Measurements from ENCODE around the gene NMRK2. TPM values are rescaled to one million over a fixed set of nuclear protein-coding genes. Genes with fewer than 3 reads are reported as not detected.

Gene NMRK2
- total RNA-seq, 1 donor from 2014 or later, result 0.73 TPM

DNA sequence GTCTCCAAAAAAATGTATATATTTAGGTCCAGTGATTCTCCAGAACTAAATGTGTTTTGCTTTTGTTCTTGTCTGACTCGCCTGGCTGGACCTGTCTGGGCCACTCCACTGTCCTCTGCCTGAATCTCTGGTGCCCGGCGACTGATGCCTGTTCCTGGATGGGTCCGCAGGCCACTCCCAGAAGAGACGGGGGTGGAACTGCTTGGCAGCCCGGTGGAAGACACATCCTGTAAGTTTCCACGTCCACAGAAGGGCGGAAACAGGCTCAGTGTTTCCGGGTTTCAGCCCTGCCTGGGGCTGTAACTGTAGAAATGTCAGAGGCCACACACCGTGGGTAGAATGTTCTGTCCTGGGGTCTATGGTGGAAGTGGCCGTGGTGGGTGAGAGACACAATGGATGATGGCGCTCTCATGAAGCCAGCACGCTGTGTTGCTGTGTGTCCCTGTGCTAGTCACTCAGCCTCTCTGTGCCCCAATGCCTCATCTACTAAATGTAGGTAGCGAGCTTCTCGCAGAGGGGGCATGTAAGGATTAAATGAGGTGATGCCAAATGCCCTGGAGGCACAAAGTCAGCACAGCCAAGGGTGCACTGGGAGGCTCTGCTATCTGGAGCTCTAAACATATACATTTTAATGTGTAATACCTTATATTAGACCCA lies 30.4 kb upstream of the NMRK2 start:
- H3K27ac Mint-ChIP-seq (ENCODE audit: unreplicated experiment), result no peak overlapping the region
- no peak for TF ChIP-seq EZH2 (IDR thresholded peaks at IDR 0.05; ENCODE audit: insufficient read depth, low read length)
- TF ChIP-seq, protein P1, sequence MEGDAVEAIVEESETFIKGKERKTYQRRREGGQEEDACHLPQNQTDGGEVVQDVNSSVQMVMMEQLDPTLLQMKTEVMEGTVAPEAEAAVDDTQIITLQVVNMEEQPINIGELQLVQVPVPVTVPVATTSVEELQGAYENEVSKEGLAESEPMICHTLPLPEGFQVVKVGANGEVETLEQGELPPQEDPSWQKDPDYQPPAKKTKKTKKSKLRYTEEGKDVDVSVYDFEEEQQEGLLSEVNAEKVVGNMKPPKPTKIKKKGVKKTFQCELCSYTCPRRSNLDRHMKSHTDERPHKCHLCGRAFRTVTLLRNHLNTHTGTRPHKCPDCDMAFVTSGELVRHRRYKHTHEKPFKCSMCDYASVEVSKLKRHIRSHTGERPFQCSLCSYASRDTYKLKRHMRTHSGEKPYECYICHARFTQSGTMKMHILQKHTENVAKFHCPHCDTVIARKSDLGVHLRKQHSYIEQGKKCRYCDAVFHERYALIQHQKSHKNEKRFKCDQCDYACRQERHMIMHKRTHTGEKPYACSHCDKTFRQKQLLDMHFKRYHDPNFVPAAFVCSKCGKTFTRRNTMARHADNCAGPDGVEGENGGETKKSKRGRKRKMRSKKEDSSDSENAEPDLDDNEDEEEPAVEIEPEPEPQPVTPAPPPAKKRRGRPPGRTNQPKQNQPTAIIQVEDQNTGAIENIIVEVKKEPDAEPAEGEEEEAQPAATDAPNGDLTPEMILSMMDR (IDR thresholded peaks at IDR 0.05; ENCODE audit: insufficient read depth, low read depth, low read length), result no peak
- Histone ChIP-seq H3K27me3 (ENCODE audit: insufficient read depth, low read length) (no peaks in the 10 kb centered on the region), H3K79me2 (ENCODE audit: insufficient read depth, low read length) (no peaks in the 10 kb centered on the region), H3K27ac (ENCODE audit: low read depth, low read length) (no peak overlapping the region), H3K36me3 (ENCODE audit: insufficient read depth, low read length) (no peaks in the 10 kb centered on the region), H4K20me1 (ENCODE audit: insufficient read depth, low read length) (no peaks in the 10 kb centered on the region), H3K4me1 (ENCODE audit: insufficient read depth, low read length) (no peaks in the 10 kb centered on the region), H2AFZ (ENCODE audit: low read depth, low read length) (no peak overlapping the region), H3K9me3 (ENCODE audit: insufficient read depth, low read depth, low read length) (no peaks in the 10 kb centered on the region), H3K9ac (ENCODE audit: low read length) (no peak overlapping the region), H3K4me2 (ENCODE audit: low read length) (no peak overlapping the region), H3K4me3 (ENCODE audit: insufficient read depth, low read depth, low read length) (no peak overlapping the region)
- no peak for DNase-seq (ENCODE audit: low read depth)
- H3K36me3 Mint-ChIP-seq (ENCODE audit: low read depth, unreplicated experiment), result no peaks in the 10 kb centered on the region
- no peak for FAIRE-seq
- H3K4me1 Mint-ChIP-seq (ENCODE audit: low read depth, unreplicated experiment), result no peaks in the 10 kb centered on the region
- no peaks in the 10 kb centered on the region for H3K9me3 Mint-ChIP-seq (ENCODE audit: unreplicated experiment)
- H3K4me3 Mint-ChIP-seq (ENCODE audit: unreplicated experiment), result no peak overlapping the region
- no peaks in the 10 kb centered on the region for H3K27me3 Mint-ChIP-seq (ENCODE audit: low read depth, unreplicated experiment)

DNA sequence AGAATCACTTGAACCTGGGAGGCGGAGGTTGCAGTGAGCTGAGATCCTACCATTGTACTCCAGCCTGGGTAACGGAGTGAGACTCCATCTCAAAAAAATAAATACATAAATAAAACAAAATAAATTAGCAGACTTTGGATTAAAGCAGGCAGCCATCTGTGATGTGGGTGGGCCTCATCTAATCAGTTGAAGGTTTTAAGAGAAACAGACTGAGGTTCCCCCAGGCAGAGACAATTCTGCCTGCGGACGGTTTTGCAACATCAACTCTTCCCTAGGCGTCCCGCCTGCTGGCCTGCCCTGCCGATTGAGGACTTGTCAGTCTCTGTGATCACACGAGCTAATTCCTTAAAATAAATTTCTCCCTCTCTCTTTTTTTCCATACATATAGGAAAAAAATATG lies 28.6 kb upstream of the NMRK2 start:
- Mint-ChIP-seq H3K36me3 (ENCODE audit: low read depth, unreplicated experiment) (no peaks in the 10 kb centered on the region), H3K27me3 (ENCODE audit: low read depth, unreplicated experiment) (no peaks in the 10 kb centered on the region), H3K4me3 (ENCODE audit: unreplicated experiment) (no peak overlapping the region), H3K27ac (ENCODE audit: unreplicated experiment) (no peak overlapping the region), H3K9me3 (ENCODE audit: unreplicated experiment) (no peaks in the 10 kb centered on the region), H3K4me1 (ENCODE audit: low read depth, unreplicated experiment) (no peaks in the 10 kb centered on the region)
- no peaks in the 10 kb centered on the region for H3K4me1 ChIP-seq (ENCODE audit: insufficient read depth, low read length)
- no peak for FAIRE-seq
- H3K4me2 ChIP-seq (ENCODE audit: low read length), result no peak overlapping the region
- H2AFZ ChIP-seq (ENCODE audit: low read depth, low read length), result no peak overlapping the region
- H3K9ac ChIP-seq (ENCODE audit: low read length), result no peak overlapping the region
- H3K36me3 ChIP-seq (ENCODE audit: insufficient read depth, low read length), result no peaks in the 10 kb centered on the region
- H4K20me1 ChIP-seq (ENCODE audit: insufficient read depth, low read length), result no peaks in the 10 kb centered on the region
- no peaks in the 10 kb centered on the region for H3K9me3 ChIP-seq (ENCODE audit: insufficient read depth, low read depth, low read length)
- no peak overlapping the region for H3K27ac ChIP-seq (ENCODE audit: low read depth, low read length)
- TF ChIP-seq EZH2 (IDR thresholded peaks at IDR 0.05; ENCODE audit: insufficient read depth, low read length), result no peak
- TF ChIP-seq, protein P1 (IDR thresholded peaks at IDR 0.05; ENCODE audit: insufficient read depth, low read depth, low read length), result no peak
- no peaks in the 10 kb centered on the region for H3K79me2 ChIP-seq (ENCODE audit: insufficient read depth, low read length)
- no peak overlapping the region for H3K4me3 ChIP-seq (ENCODE audit: insufficient read depth, low read depth, low read length)
- no peak for DNase-seq (ENCODE audit: low read depth)
- no peaks in the 10 kb centered on the region for H3K27me3 ChIP-seq (ENCODE audit: insufficient read depth, low read length)

DNA sequence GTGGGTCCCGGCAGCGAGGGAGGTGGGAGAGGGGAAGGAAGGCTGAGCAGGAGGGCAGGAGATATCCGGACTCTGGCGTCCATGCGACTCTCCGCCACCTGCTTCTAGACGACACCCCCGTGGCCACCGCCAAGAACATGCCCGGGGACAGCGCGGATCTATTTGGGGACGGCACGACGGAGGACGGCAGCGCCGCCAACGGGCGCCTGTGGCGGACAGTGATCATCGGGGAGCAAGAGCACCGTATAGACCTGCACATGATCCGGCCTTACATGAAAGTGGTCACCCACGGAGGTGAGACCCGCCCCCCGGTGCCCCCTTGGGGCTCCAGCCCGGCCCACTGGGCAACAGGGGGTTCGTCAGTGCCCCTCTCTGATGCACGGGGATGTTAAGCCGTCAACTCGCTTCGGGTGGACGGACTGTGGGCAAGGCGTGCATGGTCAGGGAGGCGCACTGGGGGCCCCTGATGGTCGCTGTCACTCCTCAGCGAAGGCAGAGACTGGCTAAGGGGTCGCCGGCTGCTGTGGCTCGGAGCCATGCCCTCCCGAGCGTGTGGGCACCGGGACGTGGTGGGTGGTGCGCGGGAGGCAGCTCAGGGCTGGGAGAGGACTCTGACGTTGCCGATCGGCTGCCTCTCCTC lies 25.1 kb upstream of the NMRK2 start:
- Histone ChIP-seq H4K20me1 (ENCODE audit: insufficient read depth, low read length) (no peaks in the 10 kb centered on the region), H3K27me3 (ENCODE audit: insufficient read depth, low read length) (no peaks in the 10 kb centered on the region)
- H3K27me3 Mint-ChIP-seq (ENCODE audit: low read depth, unreplicated experiment), result no peaks in the 10 kb centered on the region

More for the DNA sequence above, 25.1 kb upstream of the NMRK2 start:
- Histone ChIP-seq H3K9ac (ENCODE audit: low read length) (no peak overlapping the region), H2AFZ (ENCODE audit: low read depth, low read length) (no peak overlapping the region), H3K27ac (ENCODE audit: low read depth, low read length) (no peak overlapping the region), H3K9me3 (ENCODE audit: insufficient read depth, low read depth, low read length) (no peaks in the 10 kb centered on the region), H3K4me1 (ENCODE audit: insufficient read depth, low read length) (no peaks in the 10 kb centered on the region), H3K4me2 (ENCODE audit: low read length) (no peak overlapping the region), H3K4me3 (ENCODE audit: insufficient read depth, low read depth, low read length) (no peak overlapping the region), H3K36me3 (ENCODE audit: insufficient read depth, low read length) (no peaks in the 10 kb centered on the region), H3K79me2 (ENCODE audit: insufficient read depth, low read length) (no peaks in the 10 kb centered on the region)
- H3K9me3 Mint-ChIP-seq (ENCODE audit: unreplicated experiment), result peaks cover 2% of the 10 kb centered on the region
- no peak overlapping the region for H3K27ac Mint-ChIP-seq (ENCODE audit: unreplicated experiment)
- no peak overlapping the region for H3K4me3 Mint-ChIP-seq (ENCODE audit: unreplicated experiment)
- no peak for TF ChIP-seq EZH2 (IDR thresholded peaks at IDR 0.05; ENCODE audit: insufficient read depth, low read length)
- TF ChIP-seq, protein P1 (IDR thresholded peaks at IDR 0.05; ENCODE audit: insufficient read depth, low read depth, low read length), result no peak
- no peak for FAIRE-seq
- no peaks in the 10 kb centered on the region for H3K4me1 Mint-ChIP-seq (ENCODE audit: low read depth, unreplicated experiment)
- peaks cover 3% of the 10 kb centered on the region for H3K36me3 Mint-ChIP-seq (ENCODE audit: low read depth, unreplicated experiment)
- DNase-seq (ENCODE audit: low read depth), result no peak

Data from astrocyte (in vitro differentiated cells and primary cell).